ENCODE data around the gene CDK5RAP3.
"Not testable (repeated sequence)": the region's sequence is repeated elsewhere in the genome, so short reads cannot be mapped to it uniquely, and the experiment has no call there.

The CDK5RAP3 gene

GRCh38 chr17:47929218-47930000 lies 41.5 kb upstream of the CDK5RAP3 start:
- TF ChIP-seq CTCF (IDR thresholded peaks at IDR 0.05; ENCODE audit: insufficient read depth, low read length, poor library complexity, severe bottlenecking): no peak
- Histone ChIP-seq H3K36me3 (ENCODE audit: control insufficient read depth, insufficient read depth, low read length) (peaks cover 18% of the 10 kb centered on the region), H3K27me3 (replicated peaks; ENCODE audit: control insufficient read depth, insufficient read depth, low read length) (no peaks in the 10 kb centered on the region), H3K4me3 (replicated peaks; ENCODE audit: low read depth, low read length) (no peak overlapping the region)
- DNase-seq (ENCODE audit: extremely low read depth, insufficient read length): no peak

GRCh38 chr17:47931848-47932247 lies 39.1 kb upstream of the CDK5RAP3 start:
- Histone ChIP-seq H3K27me3 (replicated peaks; ENCODE audit: control insufficient read depth, insufficient read depth, low read length) (no peaks in the 10 kb centered on the region), H3K36me3 (ENCODE audit: control insufficient read depth, insufficient read depth, low read length) (peaks cover 12% of the 10 kb centered on the region), H3K4me3 (replicated peaks; ENCODE audit: low read depth, low read length) (no peak overlapping the region)
- DNase-seq (ENCODE audit: extremely low read depth, insufficient read length): no peak
- TF ChIP-seq CTCF (IDR thresholded peaks at IDR 0.05; ENCODE audit: insufficient read depth, low read length, poor library complexity, severe bottlenecking): no peak

GRCh38 chr17:47934856-47935255 lies 36.1 kb upstream of the CDK5RAP3 start:
- H3K36me3 ChIP-seq (ENCODE audit: control insufficient read depth, insufficient read depth, low read length): peaks cover 2% of the 10 kb centered on the region
- no peak for DNase-seq (ENCODE audit: extremely low read depth, insufficient read length)
- no peak overlapping the region for H3K4me3 ChIP-seq (replicated peaks; ENCODE audit: low read depth, low read length)
- no peaks in the 10 kb centered on the region for H3K27me3 ChIP-seq (replicated peaks; ENCODE audit: control insufficient read depth, insufficient read depth, low read length)
- no peak for TF ChIP-seq CTCF (IDR thresholded peaks at IDR 0.05; ENCODE audit: insufficient read depth, low read length, poor library complexity, severe bottlenecking)

GRCh38 chr17:47935468-47935867 lies 35.4 kb upstream of the CDK5RAP3 start:
- not testable (repeated sequence) for H3K27me3 ChIP-seq (replicated peaks; ENCODE audit: control insufficient read depth, insufficient read depth, low read length); H3K4me3 ChIP-seq (replicated peaks; ENCODE audit: low read depth, low read length); H3K36me3 ChIP-seq (ENCODE audit: control insufficient read depth, insufficient read depth, low read length); DNase-seq (ENCODE audit: extremely low read depth, insufficient read length)

GRCh38 chr17:47935961-47936360 lies 35.0 kb upstream of the CDK5RAP3 start:
- no peak for DNase-seq (ENCODE audit: extremely low read depth, insufficient read length)
- no peak for TF ChIP-seq CTCF (IDR thresholded peaks at IDR 0.05; ENCODE audit: insufficient read depth, low read length, poor library complexity, severe bottlenecking)
- H3K4me3 ChIP-seq (replicated peaks; ENCODE audit: low read depth, low read length): no peak overlapping the region
- no peaks in the 10 kb centered on the region for H3K27me3 ChIP-seq (replicated peaks; ENCODE audit: control insufficient read depth, insufficient read depth, low read length)
- H3K36me3 ChIP-seq (ENCODE audit: control insufficient read depth, insufficient read depth, low read length): no peaks in the 10 kb centered on the region

- no peak overlapping the region for H3K4me3 ChIP-seq (replicated peaks; ENCODE audit: low read depth, low read length)
- DNase-seq (ENCODE audit: extremely low read depth, insufficient read length): no peak
- no peak for TF ChIP-seq CTCF (IDR thresholded peaks at IDR 0.05; ENCODE audit: insufficient read depth, low read length, poor library complexity, severe bottlenecking)
- H3K36me3 ChIP-seq (ENCODE audit: control insufficient read depth, insufficient read depth, low read length): no peaks in the 10 kb centered on the region
- no peaks in the 10 kb centered on the region for H3K27me3 ChIP-seq (replicated peaks; ENCODE audit: control insufficient read depth, insufficient read depth, low read length)
Observed at GRCh38 chr17:47937941-47938340, 33.0 kb upstream of the CDK5RAP3 start.
